GM19035 (cell line): ENCODE measurements around the gene TMEM19.
A peak's percentile ranks its signal among the peaks of the same experiment; 100 is the strongest.
"Not testable (repeated sequence)": the region's sequence is repeated elsewhere in the genome, so short reads cannot be mapped to it uniquely, and the experiment has no call there.

Source experiments
- ATAC-seq: cut with Tn5 transposase; IDR thresholded peaks from one replicate; pipeline ENCODE4 v1.9.1; 2021; ENCODE audit not compliant: unreplicated experiment

TMEM19 gene

GRCh38 chr12:71664411-71665089, 21.3 kb upstream of the TMEM19 start:
- ATAC-seq = peak; percentile 10

GRCh38 chr12:71665090-71665463, 20.8 kb upstream of the TMEM19 start:
- no peak for ATAC-seq

GRCh38 chr12:71666259-71666658, 19.6 kb upstream of the TMEM19 start:
- no peak for ATAC-seq

- ATAC-seq = no peak
These were observed 14.6 kb upstream of the TMEM19 start for GRCh38 chr12:71671311-71671710.

GRCh38 chr12:71671816-71672215, 14.1 kb upstream of the TMEM19 start:
- ATAC-seq = no peak

- ATAC-seq = no peak
These were observed 3.4 kb upstream of the TMEM19 start for GRCh38 chr12:71682466-71682865.

GRCh38 chr12:71683633-71684032, 2.2 kb upstream of the TMEM19 start:
- ATAC-seq = no peak

- ATAC-seq = no peak
These were observed 1.8 kb upstream of the TMEM19 start for GRCh38 chr12:71684081-71684480.

- no peak for ATAC-seq
These were observed 473 bp upstream of the TMEM19 start for GRCh38 chr12:71685312-71685906.

- no peak for ATAC-seq
These were observed 760 bp downstream of the TMEM19 start for GRCh38 chr12:71686658-71687025.

GRCh38 chr12:71687172-71687571, 1.3 kb downstream of the TMEM19 start:
- not testable (repeated sequence) for ATAC-seq

- no peak for ATAC-seq
These were observed 3.2 kb downstream of the TMEM19 start for GRCh38 chr12:71688961-71689570.

GRCh38 chr12:71691504-71692129, 5.7 kb downstream of the TMEM19 start:
- no peak for ATAC-seq

GRCh38 chr12:71693126-71693525, 7.2 kb downstream of the TMEM19 start:
- ATAC-seq = no peak

GRCh38 chr12:71693651-71694050, 7.8 kb downstream of the TMEM19 start:
- ATAC-seq = peak; percentile 2

GRCh38 chr12:71694099-71694820, 8.4 kb downstream of the TMEM19 start:
- peak; percentile 87 for ATAC-seq

- ATAC-seq = no peak
These were observed 9.9 kb downstream of the TMEM19 start for GRCh38 chr12:71695782-71696181.

GRCh38 chr12:71702181-71702580, 16.3 kb downstream of the TMEM19 start:
- ATAC-seq = not testable (repeated sequence)

- ATAC-seq = no peak
These were observed 16.7 kb downstream of the TMEM19 start for GRCh38 chr12:71702590-71702989.

GRCh38 chr12:71703206-71703605, 17.3 kb downstream of the TMEM19 start:
- no peak for ATAC-seq

- no peak for ATAC-seq
These were observed 19.0 kb downstream of the TMEM19 start for GRCh38 chr12:71704920-71705319.
